Heart left ventricle (tissue), 16 donors: ENCODE data around the gene ASXL1. TPM values are rescaled to one million over a fixed set of nuclear protein-coding genes. Genes with fewer than 3 reads are reported as not detected.

Source experiments
- ATAC-seq, 4 donors: fragments of 200-7000 bp; cut with Tn5 transposase; one replicate each; pipeline ENCODE4 v1.9.1; 2020 to 2022; ENCODE audit warnings: moderate library complexity in 4 of 4, mild to moderate bottlenecking in 3 of 4, moderate number of reproducible peaks in 1 of 4
- DNase-seq, 5 donors: peaks; one replicate each; pipeline ENCODE4 v3.0.0-alpha.2; 2020
- H3K27ac ChIP-seq, 12 donors: fragments of 200-600 bp; sonication (generic) in 4 of 12; one replicate each; pipeline versions ENCODE4 v1.5.0 to v1.8.0; 2016 to 2022; ENCODE audit warnings: mild to moderate bottlenecking in 2 of 12
- H3K27me3 ChIP-seq, 9 donors: fragments of 200-600 bp; sonication (generic) in 2 of 9; one replicate each; pipeline versions ENCODE4 v1.5.1 to v1.8.0; 2016 to 2022; ENCODE audit warnings: mild to moderate bottlenecking in 3 of 9
- H3K36me3 ChIP-seq, 9 donors: fragments of 200-600 bp; sonication (generic) in 2 of 9; one replicate each; pipeline versions ENCODE4 v1.5.0 to v1.8.0; 2018 to 2022; ENCODE audit warnings: mild to moderate bottlenecking in 2 of 9
- H3K4me1 ChIP-seq, 12 donors: fragments of 200-600 bp; sonication (generic) in 4 of 12; one replicate each; pipeline versions ENCODE4 v1.5.0 to v1.8.0; 2016 to 2022; ENCODE audit warnings: mild to moderate bottlenecking in 3 of 12
- H3K4me3 ChIP-seq, 12 donors: fragments of 200-600 bp; sonication (generic) in 4 of 12; one replicate each; pipeline versions ENCODE4 v1.5.0 to v1.8.0; 2017 to 2022; ENCODE audit warnings: mild to moderate bottlenecking in 9 of 12, moderate library complexity in 4 of 12
- H3K9me3 ChIP-seq, 12 donors: fragments of 200-600 bp; sonication (generic) in 4 of 12; one replicate each; pipeline versions ENCODE4 v1.5.0 to v1.8.0; 2016 to 2022; ENCODE audit warnings: mild to moderate bottlenecking in 1 of 12
- POLR2A ChIP-seq, 2 donors: fragments of 450-650 bp; IDR thresholded peaks; one replicate each; pipeline ENCODE4 v1.6.1; 2017; ENCODE audit warnings: antibody characterized with exemption in 2 of 2, mild to moderate bottlenecking in 2 of 2, moderate library complexity in 2 of 2
- WGBS, 4 donors: extraction: QIAGEN DNeasy Blood & Tissue Kit in 2 of 4; methylation state at CpG; one replicate each; pipeline versions ENCODE4 v1.1.5 to v1.1.7; 2013 to 2018; 5-methylcytosine and 5-hydroxymethylcytosine counted together
- intact Hi-C, 10 donors: fragments of 100-400 bp; cut with DNase I; formaldehyde crosslinking; loops; one replicate each; pipeline versions ENCODE4 v1.11.1 to v1.14.2; 2022
- polyA plus RNA-seq, 2 donors: library from polyadenylated mRNA; stranded (reverse); fragments of 200-250 nt; gene quantifications; one replicate each; pipeline ENCODE4 v1.2.3, GENCODE V29; 2013
- total RNA-seq, 9 donors: library from RNA; depleted of rRNA in 2 of 9; stranded (reverse); fragments of >200 nt in 2 of 9; fragmentation: NEBNext Ultra II Directional in 3 of 9; extraction: Animal tissue kit (Norgen Biotek cat#: 25700) in 3 of 9; gene quantifications; one replicate each; pipeline versions ENCODE4 v1.1.0 to v1.2.4, GENCODE V29; 2016 to 2023
- TF ChIP-seq, protein P1 (sequence below), 12 donors: fragments of 200-600 bp; sonication (generic) in 4 of 12; IDR thresholded peaks; one replicate each; pipeline versions ENCODE4 v1.5.0 to v1.8.0; 2018 to 2022; ENCODE audit warnings: antibody characterized with exemption in 12 of 12, mild to moderate bottlenecking in 5 of 12
- donor health status: ischemic (EF 13 %, LVEDD 7.1; RV severe dilation, severe dysfunction).
- donor health status: healthy with polysubstance abuse.
- donor health status: DM: no; HTN: yes; CAD: no.
- donor health status: DM: no; HTN: no; CAD: no.
- donor health status: ischemic (EF 25% LVEDD 6.9; RV normal size, moderate dysfunction).
- donor health status: ischemic (EF 25% LVEDD 5.7; RV mildly dilated, moderate dysfunction).
- donor health status: healthy.
- donor health status: DM: yes; HTN: yes; CAD: no.
- donor health status: ischemic (EF 35%, LVEDD 5.7; RV mildly dilated, moderate dysfunction).
- donor health status: nonischemic (EF 11% LVEDD 7.7; RV severe dilation, severe dysfunction).
- donor health status: DM: yes; HTN: yes; CAD: no.
- donor health status: PGD.
- donor health status: ischemic (EF 29% LVEDD 5.4; RV normal size, mild dysfunction).
- donor health status: nonischemic (EF 23%, LVEDD 6.1; RV moderate dilation, normal function).

ASXL1 gene
- total and polyA plus RNA-seq, 11 donors: 15.1 to 50.1 (median 26.5) TPM

- intact Hi-C loops: loop anchor here in 3 of 10 donors (5.0 kb wide), 2 partner anchors 115 to 120 kb away; partner anchors contain the start of gene ASXL1 (in 2 of the 3)
- H3K36me3 ChIP-seq: peaks cover 0 to 18% (median 0%) of the 10 kb centered on the region in 9 donors
- TF ChIP-seq POLR2A (IDR thresholded peaks at IDR 0.05): no peak
- TF ChIP-seq, protein P1, sequence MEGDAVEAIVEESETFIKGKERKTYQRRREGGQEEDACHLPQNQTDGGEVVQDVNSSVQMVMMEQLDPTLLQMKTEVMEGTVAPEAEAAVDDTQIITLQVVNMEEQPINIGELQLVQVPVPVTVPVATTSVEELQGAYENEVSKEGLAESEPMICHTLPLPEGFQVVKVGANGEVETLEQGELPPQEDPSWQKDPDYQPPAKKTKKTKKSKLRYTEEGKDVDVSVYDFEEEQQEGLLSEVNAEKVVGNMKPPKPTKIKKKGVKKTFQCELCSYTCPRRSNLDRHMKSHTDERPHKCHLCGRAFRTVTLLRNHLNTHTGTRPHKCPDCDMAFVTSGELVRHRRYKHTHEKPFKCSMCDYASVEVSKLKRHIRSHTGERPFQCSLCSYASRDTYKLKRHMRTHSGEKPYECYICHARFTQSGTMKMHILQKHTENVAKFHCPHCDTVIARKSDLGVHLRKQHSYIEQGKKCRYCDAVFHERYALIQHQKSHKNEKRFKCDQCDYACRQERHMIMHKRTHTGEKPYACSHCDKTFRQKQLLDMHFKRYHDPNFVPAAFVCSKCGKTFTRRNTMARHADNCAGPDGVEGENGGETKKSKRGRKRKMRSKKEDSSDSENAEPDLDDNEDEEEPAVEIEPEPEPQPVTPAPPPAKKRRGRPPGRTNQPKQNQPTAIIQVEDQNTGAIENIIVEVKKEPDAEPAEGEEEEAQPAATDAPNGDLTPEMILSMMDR (IDR thresholded peaks at IDR 0.05): no peak
- H3K27me3 ChIP-seq: no peaks in the 10 kb centered on the region
- peak in 2 of 5 donors; percentile 29 to 51 for DNase-seq
- no peak for ATAC-seq
- H3K4me1 ChIP-seq: peaks cover 14 to 87% (median 60%) of the 10 kb centered on the region in 12 donors
- WGBS, 4 donors: 76 to 80% (median 78%) methylated on average over 22 of the region's 22 CpGs
- H3K9me3 ChIP-seq: no peaks in the 10 kb centered on the region
- no peak overlapping the region for H3K4me3 ChIP-seq
- peak overlapping the region in 9 of 12 donors; percentile 74 to 95 (median 82) for H3K27ac ChIP-seq
These were observed 118.8 kb downstream of the ASXL1 start for GRCh38 chr20:32476684-32477593.

- Histone ChIP-seq H3K27me3 (no peaks in the 10 kb centered on the region), H3K9me3 (no peaks in the 10 kb centered on the region), H3K27ac (peak overlapping the region in 3 of 12 donors; percentile 1 to 90 (median 80)), H3K4me3 (no peak overlapping the region), H3K4me1 (peaks cover 14 to 90% (median 62%) of the 10 kb centered on the region in 12 donors), H3K36me3 (peaks cover 0 to 9% (median 0%) of the 10 kb centered on the region in 9 donors)
- TF ChIP-seq, protein P1 (IDR thresholded peaks at IDR 0.05): no peak
- no peak for TF ChIP-seq POLR2A (IDR thresholded peaks at IDR 0.05)
- no peak for ATAC-seq
- 81 to 88% (median 82%) methylated on average over 7 to 11 of the region's 11 CpGs for WGBS, 4 donors
- intact Hi-C loops: loop anchor here in 3 of 10 donors (5.0 kb wide), 2 partner anchors 116 to 121 kb away; partner anchors contain the start of gene ASXL1 (in 2 of the 3)
- DNase-seq: peak in 2 of 5 donors; percentile 24 to 40
These were observed 119.7 kb downstream of the ASXL1 start for GRCh38 chr20:32477594-32478512.

DNA sequence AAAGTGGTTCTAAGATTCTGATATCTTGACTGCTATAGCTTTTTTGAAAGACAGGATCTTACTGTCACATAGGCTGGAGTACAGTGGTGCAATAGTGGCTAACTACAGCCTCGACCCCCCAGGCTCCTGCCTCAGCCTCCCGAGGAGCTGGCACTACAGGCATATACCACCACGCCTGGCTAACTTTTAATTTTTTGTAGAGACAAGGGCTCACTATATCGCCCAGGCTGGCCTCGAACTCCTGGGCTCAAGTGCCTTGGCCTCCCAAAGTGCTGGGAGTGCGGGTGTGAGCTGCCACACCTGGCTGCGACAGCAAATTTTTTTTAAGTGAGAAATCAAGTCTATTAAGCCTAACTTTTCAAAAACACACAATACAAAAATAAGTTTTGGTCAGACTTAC lies 120.4 kb downstream of the ASXL1 start:
- DNase-seq (peak in 2 of 5 donors; percentile 10 to 17), ATAC-seq (no peak)
- Histone ChIP-seq H3K9me3 (no peaks in the 10 kb centered on the region), H3K27me3 (no peaks in the 10 kb centered on the region), H3K27ac (peak overlapping the region in 1 of 12 donors; percentile 90), H3K4me1 (peaks cover 10 to 83% (median 55%) of the 10 kb centered on the region in 12 donors), H3K4me3 (no peak overlapping the region), H3K36me3 (peaks cover 0 to 8% (median 0%) of the 10 kb centered on the region in 9 donors)
- 94 to 97% (median 95%) methylated on average over 7 of the region's 7 CpGs for whole genome bisulfite sequencing, 4 donors
- intact Hi-C loops: loop anchor here in 3 of 10 donors (5.0 kb wide), 2 partner anchors 116 to 121 kb away; partner anchors contain the start of gene ASXL1 (in 2 of the 3)
- no peak for TF ChIP-seq POLR2A (IDR thresholded peaks at IDR 0.05)
- TF ChIP-seq, protein P1 (IDR thresholded peaks at IDR 0.05): no peak
